NOMO-1 treated with DMSO at 0.1 percent for 48 hours (cell line): ENCODE measurements around the gene SH3YL1.

Source experiments
- DNase-seq: peaks from one replicate; lab custom pipeline; 2025; ENCODE audit not compliant: unreplicated experiment; lab: John Stamatoyannopoulos, UW

The SH3YL1 gene

DNA sequence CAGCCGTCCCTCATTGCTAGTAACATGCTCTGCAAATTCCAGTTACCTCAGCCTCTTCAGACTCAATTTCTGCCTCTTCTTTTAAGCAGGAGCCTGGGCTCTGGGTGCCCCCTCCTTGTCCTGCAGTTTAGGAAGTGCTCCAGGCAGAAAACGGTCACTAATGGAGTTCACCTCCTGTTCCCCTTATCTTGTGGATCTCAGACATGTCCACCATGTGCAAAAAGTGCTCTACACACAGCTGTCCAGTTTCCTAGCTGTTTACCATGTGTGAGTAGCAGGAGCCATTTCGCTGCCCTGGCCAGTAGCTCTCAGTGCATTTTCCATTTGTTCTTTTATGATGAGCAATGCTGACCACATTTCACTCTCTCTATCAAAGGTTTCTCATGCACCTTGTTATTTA, 4.9 kb downstream of the SH3YL1 start:
- DNase-seq, result no peak

DNA sequence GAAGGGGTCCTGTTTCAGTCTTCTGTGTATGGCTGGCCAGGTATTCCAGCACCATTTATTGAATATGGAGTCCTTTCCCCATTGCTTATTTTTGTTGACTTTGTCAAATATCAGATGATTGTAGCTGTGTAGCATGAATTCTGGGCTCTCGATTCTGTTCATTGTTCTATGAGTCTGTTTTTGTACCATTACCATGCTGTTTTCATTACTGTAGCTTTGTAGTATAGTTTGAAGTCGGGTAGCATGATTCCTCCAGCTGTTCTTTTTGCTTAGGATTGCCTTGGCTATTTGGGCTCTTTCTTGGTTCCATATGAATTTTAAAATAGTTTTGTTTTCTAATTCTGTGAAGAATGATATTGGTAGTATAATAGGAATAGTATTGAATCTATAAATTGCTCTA, 6.0 kb downstream of the SH3YL1 start:
- DNase-seq, result no peak

DNA sequence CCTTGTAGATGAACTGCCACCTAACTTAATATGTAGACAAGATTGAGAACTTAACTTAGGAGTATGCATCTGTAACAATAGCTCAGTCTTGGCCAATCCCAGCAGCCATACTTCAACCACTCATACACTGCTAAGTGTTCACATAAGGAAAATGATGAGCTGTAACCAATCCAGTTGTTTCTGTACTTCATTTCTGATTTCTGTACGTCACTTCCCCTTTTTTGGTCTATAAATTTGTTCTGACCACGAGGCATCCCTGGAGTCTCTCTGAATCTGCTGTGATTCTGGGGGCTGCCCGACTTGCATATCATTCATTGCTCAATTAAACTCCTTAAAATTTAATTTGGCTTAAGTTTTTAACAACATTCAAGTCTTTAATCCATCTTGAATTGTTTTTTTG, 6.4 kb downstream of the SH3YL1 start:
- DNase-seq, result no peak

DNA sequence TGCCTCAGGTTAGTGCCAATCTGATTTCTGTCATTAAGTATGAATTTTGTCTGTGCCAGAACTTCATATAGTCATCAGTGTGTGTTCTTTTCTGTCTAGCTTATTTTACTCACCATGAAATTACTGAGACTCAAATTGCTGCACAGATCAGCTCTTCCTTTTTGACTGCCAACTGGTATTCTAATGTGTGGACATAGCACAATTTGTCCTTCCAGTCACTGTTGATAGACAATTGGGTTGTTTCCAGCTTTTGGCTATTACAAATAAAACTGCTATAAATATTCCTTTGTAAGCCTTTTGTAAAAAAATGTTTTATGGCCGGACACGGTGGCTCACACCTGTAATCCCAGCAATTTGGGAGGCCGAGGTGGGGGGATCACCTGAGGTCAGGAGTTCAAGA, 7.7 kb downstream of the SH3YL1 start:
- no peak for DNase-seq

DNA sequence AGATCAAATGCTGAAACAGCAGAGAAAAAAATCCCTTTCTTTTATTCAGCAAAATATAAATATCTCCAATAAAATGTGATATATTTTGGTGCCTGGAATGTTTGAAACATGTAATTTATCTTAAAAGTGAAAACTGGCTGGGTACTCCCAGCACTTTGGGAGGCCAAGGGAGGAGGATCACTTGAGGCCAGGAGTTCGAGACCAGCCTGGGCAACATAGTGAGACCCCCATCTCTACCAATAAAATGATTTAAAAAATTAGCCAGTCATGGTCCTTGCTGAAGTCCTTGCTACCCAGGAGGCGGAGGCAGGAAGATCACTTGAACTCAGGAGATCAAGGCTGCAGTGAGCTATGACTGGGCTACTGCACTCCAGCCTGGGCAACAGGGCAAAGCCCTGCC, 8.6 kb downstream of the SH3YL1 start:
- no peak for DNase-seq

DNA sequence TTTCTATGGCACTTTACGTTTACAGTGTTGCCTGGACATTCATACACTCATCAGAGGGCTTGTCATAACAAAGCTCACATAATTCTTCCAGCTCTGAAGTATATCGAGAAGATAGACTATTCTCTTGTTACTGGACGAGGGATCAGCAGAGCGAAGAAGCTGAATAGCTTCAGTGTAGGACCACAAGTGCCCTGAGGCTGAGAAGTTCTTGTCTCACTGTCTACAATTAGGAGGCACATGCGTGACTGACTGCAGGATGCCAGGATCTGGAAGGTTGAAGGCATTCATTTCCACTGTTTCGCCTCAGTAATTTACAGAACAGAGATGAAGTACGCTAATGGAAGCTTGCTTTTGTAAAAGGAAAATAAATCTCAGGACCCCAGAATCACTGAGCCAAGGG, 9.6 kb downstream of the SH3YL1 start:
- DNase-seq, result no peak

DNA sequence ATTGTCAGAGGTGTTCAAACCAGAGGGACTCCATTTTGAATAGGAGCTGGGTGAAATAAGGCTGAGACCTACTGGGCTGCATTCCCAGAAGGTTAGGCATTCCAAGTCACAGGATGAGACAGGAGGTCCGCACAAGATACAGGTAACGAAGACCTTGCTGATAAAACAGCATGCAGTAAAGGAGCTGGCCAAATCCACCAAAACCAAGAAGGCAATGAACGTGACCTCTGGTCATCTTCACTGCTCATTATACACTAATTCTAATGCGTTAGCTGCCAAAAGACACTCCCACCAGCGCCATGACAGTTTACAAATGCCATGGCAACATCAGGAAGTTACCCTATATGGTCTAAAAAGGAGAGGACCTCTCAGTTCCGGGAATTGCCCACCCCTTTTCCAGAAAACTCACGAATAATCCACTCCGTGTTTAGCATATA, 10.6 kb downstream of the SH3YL1 start:
- no peak for DNase-seq

DNA sequence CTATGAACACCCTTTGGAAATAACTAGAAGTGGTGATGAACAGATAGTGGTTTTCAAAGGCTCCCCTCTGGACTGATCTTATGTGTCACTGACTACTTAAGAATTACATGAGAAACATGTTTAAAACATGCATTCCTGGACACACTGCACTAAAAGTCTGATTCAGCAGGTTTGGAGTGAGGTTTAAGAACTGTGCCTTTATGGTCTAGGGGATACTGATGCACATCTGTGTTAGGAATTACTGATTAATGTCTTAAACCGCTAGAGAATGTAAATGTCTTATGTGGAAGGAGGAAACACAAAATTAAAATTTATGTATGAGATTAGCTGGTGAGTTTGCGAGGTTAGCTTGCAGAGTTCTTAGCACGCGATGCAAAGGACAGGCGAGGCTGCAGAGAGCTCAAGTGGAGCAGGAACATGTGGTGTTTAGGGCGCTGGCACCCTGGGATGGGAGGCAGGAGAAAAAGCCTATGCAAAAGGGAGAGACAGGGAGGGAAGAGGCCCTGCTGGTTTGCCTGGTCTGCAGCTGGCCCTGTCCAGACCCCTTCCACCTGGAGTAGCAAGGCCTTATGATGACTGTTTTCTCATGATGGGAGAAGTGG, 11.7 kb downstream of the SH3YL1 start:
- no peak for DNase-seq

DNA sequence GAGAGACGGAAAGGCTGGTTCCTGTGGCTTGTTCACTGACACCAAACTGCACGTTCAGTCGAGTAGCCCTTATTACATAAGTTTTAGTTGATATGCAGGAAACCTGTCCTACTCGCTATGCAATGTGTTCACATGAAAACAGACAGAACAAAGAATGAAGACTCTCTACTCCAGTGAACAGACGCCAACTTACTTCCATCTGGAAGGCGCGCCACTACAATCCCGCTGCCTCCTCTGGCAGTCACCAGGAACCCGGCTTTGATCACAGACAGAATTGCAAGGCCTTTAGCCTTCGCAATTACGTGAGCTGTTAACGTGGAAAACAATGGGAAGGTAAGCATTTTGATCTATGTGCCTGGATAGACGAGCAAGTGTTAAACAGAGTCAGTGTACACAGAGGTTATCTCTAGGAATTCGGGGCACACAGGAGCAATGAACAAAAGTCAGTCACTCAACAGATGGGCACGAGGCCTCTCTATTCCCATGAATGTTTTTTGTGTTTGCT, 14.2 kb downstream of the SH3YL1 start:
- DNase-seq, result no peak

DNA sequence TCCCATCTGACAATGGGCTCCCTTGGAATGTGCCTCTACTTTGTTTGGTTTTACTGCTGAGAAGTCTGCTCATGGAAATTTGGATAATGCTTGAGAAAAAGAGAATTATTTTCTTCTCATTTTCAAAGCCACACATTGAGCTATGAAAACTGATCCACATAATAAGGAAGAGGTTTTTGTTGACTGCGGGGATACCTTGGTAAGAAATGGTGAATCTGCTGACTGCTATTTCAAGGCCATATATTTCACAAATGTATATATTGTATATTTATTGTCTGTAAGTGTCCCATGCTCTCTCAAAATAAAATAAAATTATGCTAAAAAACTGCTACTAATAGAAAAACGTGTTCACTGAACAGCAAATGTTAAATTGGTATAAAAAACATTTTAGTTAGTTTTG, 15.1 kb downstream of the SH3YL1 start:
- DNase-seq, result no peak

DNA sequence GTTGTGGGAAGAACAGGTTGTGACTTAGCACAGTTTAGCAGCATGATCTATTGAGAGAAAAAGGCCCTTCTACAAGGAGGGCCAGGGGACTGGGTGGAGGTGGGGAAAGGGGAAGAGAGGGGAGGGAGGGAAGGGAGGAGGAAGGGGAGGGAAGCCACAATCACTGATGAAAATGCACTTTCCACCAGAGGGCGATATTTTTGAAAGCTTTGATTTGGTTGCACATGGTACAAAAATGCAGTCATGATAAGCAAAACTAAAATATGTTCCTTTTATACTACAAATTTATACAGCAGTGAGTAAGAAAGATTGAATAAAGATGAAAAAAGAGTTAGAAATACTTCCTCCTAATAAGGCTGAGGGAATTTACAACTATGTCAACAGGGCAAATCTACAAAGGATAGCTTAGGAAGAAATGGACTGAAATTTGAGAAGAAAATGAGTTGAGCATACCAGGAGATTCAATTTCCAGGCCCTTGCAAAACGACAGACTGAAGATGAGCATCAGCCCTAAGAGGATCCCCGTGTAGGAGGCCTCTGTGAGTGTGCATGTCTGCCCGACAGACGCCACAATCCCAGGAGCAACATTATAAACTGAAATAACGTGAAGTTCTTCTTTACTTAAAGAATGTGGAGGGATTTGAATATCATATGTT, 17.2 kb downstream of the SH3YL1 start:
- peak; percentile 53 for DNase-seq

DNA sequence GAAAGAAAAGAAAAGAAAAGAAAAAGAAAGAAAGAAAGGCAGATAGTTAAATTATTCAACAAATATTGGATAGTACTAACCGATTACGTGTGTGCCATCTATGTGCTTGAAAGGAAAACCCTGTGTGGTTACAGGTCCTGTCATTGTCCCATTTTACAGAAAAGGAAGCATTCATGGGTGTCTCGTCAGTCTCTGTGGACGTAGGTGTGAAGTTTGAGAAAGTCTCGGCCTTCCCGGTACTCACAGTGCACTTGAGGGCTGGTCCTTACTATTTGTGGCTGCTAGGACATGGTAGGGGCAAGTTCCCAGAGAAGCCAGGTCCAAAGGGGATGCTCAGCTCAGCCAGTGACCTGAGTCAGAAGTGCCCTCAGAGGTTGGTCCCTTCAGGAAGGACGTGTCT, 19.3 kb downstream of the SH3YL1 start:
- no peak for DNase-seq

DNA sequence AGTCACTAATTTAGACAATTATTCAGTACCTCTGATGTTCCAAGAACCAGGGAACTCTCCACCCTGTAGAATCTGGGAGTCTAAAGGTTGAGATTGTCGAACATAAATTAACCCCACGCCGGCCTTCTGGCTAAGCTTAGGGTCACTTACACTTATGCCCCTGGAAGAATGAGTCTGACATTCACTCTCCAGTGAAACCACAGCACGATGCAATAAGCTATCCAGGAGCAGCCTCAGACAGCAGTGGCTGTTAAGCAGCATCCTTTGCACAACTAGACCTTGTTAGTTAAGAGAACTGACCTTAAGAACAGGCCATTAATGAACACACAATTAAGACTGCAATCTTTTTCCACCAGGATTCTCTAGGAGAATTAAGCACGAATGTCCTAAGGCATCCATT, 25.0 kb downstream of the SH3YL1 start:
- DNase-seq, result no peak

DNA sequence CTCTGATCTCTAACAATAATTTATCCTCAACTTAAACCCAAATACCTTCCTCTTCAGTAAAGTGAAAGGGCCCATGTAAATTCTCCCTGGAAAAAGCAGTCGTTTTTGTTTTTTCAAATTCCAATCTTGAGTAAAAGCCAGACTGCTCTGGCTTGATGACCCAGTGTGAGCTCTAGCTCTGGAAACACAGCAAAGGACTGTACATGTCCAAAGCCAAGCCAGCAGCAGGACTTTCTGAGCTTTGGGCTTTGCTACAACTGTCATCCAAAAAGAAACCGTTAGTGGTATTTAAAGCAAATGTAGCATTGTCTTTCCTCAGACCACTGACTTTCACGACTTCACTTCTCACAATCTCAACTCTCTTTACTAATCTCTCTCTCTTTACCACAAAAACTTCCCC, 25.4 kb downstream of the SH3YL1 start:
- no peak for DNase-seq

DNA sequence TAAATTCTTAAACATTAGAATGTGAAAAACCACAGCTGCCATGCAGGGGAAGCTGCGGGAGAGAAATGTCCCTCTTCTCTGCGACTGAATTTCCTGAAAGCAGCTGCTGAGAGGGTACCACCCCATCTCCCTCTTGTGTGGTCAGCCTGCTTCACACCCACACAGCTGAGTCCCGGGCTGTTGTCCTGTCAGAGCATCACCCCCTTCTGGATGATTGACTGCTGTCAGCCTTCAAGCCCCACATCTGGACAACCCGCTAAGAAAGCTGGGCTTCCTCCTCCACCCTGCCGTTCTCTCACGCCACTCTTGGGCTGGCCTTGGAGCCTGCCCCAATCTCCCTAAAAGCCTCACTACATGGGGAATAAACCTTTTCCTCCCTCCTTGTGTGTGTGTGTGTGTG, 26.0 kb downstream of the SH3YL1 start:
- no peak for DNase-seq

DNA sequence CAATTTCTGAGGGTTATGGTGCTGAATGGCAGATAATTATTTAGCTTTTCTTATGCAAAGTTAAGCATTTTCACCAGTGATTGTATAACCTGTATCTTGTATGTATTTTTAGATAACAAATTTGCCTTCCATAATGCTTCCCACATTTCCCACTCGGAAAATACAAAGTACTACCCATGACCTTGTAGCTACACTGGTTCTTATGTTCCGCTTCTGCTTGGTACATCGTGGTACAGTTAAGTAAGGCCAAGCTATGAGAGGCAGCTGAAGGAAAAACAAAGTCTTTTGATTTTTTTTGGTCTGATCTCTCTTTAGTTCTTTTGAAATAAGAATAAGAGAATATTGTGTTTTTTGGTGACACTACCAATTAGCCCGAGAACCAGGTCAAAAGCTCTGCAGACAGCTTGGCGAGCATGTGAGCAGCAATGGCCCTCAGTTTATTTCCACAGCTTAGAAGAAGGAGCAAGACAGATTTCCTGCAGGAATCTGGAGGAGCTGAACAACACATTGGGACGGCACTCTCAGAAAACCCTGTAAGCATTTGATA, 26.8 kb downstream of the SH3YL1 start:
- no peak for DNase-seq

DNA sequence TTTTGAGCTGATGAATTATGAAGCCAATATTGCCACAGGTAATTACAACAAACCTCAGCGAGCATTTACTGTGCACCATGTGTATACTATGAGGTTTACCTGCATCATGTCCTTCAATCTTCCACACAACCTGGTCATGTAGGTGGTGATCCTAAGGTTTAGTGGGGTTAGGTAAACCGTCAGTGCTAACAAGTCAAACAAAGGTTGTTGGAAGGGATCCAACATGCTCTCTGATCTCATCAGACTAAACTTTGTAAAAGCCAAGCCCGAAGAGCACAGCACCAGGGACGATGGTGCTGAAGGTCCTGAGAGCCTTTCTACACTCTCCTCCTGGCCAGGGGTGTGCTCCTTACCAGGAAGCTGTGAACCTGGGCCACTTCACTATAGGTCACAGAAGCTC, 29.4 kb downstream of the SH3YL1 start:
- DNase-seq, result no peak

DNA sequence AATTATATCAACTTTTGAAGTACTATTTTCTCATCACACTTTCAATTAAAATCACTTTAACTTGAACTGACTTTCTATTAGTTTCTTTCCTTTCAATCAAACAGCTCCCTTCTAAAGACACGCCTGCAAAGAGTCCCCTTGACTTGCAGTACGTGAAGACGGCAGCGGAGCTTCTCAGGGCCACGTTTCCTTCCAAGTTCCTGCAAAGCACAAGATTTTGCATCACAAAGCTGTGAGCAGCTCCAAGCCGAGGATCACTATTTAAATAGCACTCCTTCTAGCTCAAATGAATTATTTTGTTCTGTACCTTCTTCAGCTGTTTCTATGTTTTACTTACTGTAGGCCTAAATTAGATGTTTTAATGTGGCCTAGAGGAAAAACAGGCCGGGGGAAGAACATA, 30.8 kb downstream of the SH3YL1 start:
- no peak for DNase-seq

DNA sequence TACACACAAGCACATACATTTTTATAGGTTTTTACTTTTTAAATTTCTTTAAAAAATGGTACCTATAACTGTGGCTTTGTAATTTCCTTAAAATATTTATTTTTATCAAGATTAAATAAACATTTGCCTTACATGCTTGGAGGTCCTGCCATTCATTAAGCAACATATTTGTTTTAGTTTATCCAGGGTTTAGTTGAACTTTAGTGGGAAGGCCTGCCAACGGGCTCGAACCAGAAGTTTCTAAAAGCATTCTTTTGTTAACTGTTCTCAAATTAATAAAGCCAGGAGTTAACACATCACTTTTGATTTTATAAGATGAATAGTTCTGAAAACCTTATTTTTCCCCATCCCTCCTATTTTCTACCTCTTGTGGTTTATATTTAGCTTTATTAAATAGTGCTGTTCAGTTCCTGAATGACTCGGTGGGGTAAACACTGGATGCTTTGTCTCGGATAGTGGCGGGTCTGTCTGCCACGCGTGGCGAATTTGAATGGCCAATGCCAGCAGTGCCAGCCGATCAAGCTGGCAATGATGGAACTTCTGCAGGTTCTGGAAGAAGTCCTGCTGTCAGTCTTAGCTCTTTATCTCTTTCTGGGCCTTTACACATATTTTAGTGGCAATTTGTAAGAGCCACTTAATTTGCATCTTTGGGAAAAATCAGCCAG, 32.2 kb downstream of the SH3YL1 start:
- DNase-seq, result no peak

DNA sequence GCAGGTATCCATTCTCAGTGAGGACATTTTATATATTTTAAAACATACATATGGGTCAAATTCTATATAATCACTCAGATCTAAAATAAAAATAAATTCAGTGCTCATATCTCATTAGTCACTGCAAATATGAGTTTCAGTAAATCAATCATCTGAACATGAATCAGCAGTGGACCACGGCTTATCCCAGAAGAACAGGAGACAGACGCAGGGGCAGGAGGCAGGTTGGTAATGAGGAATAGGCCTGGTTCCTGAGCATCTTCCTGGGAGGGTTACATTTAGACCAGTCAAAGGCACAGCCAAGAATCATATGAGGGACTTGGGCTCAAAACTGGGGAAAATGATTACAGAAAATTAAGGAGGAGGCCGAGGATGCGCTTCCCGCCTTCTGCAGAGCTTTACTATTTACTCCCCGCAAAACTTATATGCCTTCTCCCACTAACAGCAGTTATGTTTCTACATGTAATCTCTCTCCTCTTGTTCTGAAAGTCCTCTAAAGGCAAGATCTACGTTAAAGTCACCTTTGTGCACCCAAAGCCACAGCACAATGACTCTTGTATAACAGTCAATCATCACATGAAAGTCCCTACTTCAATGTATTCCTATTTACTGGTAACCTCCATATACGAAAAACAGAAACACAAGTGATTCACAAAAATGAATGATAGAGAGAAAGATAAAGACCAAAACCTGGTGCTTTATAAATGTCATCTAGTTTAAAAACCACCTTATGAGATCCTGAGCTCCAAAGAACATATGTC, 35.1 kb downstream of the SH3YL1 start:
- no peak for DNase-seq

DNA sequence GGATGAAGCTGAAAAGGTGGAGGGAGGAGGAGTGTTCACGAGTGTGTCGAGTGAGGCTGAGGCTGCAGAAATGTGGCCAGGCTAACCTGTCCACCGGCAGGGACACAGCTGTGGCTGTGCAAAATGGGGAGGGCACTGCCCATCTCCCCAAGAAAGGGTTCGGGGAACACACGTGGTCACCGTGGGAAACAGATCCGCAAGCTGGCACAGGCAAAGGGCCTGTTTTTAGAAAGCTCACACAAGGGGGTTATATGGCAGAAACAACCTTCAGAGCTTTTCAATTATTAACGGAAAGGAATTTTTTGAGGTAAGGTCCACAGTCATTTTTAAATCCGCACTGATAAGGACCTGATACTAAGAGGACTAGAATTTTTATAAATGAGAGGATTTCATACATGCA, 35.7 kb downstream of the SH3YL1 start:
- no peak for DNase-seq
